GM19372 (cell line): ENCODE results near the gene CLIC4.
"Not testable (repeated sequence)": the region's sequence is repeated elsewhere in the genome, so short reads cannot be mapped to it uniquely, and the experiment has no call there.

Experiments used
- ATAC-seq: cut with Tn5 transposase; IDR thresholded peaks from one replicate; pipeline ENCODE4 v1.9.1; 2021; ENCODE audit warnings: mild to moderate bottlenecking, low read depth, moderate library complexity; ENCODE audit not compliant: unreplicated experiment

CLIC4 gene

DNA sequence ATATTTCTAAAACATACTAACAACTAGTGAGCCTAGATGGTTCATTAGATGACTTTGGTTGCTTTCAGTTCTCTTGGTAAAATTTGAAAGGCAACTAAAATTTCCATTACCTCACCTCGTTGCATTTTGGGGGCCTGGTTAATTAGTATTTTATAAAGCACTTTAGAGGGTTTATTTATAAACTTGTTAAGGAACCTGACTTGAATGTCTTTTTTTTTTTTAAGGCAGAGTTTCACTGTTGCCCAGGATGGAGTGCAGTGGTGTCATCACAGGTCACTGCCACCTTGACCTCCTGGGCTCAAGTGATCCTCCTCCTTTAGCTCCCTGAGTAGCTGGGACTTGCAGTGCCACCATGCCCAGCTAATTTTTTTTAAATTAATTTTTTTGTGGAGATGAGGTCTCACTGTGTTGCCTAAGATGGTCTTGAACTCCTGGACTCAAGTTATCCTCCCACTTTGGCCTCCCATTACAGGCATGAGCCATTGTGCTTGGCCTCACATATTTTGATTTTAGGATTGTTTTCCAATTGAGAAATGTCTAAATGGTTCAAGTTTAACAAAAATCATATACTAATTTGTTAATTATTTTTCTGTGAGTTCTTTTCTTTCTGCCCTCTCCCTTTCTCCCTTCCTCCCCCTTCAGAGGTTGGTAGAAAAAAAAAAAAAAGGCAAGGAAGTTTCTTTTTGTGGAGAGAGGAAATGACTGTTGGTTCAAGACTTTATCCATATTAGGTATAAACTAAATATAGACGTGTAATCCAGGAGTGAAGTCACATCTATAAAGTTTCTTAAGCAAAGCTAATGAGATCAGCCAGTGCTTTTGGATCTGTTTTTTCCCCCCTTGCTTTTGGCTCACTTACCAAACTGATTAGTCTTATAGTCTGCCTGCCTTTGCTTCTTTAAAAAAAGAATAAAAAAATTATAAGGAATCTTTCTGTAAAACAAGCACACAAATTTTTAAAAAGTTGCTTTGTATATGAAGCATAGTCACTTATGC lies 24.7 kb downstream of the CLIC4 start:
- ATAC-seq: no peak

GRCh38 chr1:24770881-24771280 lies 25.6 kb downstream of the CLIC4 start:
- no peak for ATAC-seq

GRCh38 chr1:24771574-24771973 lies 26.3 kb downstream of the CLIC4 start:
- ATAC-seq: no peak

GRCh38 chr1:24773618-24774017 lies 28.4 kb downstream of the CLIC4 start:
- ATAC-seq: no peak

DNA sequence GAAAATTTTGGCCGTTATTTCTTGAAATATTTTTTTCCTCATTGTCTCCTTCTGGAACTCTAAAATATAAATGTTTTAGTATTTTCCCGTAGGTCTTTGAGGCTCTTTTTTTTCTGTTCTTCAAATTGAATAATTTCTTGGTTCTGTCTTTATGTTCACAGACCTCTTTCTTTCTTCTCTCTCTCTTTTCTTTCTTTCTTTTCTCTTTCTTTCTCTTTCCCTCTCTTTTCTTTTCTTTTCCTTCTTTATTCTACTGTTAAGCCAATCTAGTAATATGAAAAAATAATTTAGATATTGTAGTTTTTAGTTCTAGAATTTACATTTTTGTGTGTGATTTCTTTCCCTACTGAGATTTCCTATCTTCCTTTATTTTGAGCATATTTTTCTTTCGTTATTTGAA lies 30.1 kb downstream of the CLIC4 start:
- ATAC-seq: no peak

- ATAC-seq: no peak
Observed at GRCh38 chr1:24775916-24776315, 30.7 kb downstream of the CLIC4 start.

DNA sequence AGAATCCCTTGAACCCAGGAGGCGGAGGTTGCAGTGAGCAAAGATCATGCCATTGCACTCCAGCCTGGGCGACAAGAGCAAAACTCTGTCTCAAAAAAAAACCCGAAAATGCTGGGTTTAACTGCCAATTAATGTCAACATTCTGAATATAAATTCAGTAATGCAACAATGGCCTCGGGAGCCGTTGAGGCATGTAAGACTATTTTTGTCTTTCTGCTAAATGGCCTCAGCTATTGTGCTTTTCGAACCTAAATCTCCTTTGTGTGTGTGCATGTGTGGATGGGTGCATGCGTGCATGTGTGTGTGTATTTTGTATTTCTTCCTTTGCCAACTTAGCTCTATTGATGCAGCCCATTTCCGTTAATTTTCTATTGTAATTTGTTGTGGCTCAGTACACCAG lies 31.6 kb downstream of the CLIC4 start:
- no peak for ATAC-seq

- ATAC-seq: no peak
Observed at GRCh38 chr1:24778141-24778540, 32.9 kb downstream of the CLIC4 start.

DNA sequence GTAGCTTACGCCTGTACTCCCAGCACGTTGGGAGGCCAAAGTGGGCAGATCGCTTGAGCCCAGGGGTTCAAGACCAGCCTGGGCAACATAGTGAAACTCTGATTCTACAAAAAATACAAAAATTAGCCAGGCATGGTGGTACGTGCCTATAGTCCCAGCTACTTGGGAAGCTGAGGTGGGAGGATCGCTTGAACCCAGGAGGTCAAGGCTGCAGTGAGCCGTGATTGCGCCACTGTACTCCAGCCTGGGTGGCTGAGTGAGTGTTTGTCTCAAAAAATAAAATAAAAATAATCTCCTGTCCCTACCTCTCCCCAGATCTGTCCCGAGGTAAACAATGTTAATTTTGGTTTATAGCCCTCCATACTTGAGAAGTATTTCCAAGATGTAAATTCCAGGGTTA lies 34.0 kb downstream of the CLIC4 start:
- not testable (repeated sequence) for ATAC-seq

DNA sequence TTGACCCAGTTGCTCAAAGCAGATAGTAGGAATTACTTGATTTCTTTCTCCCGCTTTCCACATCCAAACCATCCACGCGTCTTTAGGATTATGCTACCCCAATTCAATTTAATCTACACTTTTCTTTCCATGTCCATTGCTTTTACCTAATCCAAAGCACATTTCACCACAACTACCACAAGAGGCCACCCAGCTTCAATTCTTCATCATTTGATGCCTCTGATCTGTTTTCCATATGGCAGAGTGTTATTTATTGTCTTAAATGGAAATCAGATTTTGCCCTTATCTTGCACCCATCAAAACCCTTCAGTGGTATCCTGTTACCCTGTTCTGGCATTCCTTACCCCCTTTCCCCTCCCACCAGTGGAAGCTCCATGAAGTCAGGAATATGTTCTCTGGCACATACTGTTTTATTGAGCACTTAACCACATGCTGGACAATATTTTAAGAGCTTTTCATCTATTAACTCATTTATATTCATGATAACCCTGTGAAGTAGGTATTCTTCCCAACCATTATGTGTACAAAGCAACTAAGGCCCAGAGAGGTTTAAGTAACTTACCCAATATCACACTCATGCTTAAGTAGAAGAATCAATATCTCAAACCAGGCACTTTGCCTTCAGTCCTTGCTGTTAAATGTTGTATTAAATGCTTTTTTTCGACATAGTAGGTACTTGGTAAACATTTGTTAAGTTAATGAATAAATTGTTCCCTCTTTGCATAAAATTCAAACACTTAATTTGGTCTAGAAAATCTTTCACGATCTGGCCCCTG lies 34.6 kb downstream of the CLIC4 start:
- no peak for ATAC-seq

DNA sequence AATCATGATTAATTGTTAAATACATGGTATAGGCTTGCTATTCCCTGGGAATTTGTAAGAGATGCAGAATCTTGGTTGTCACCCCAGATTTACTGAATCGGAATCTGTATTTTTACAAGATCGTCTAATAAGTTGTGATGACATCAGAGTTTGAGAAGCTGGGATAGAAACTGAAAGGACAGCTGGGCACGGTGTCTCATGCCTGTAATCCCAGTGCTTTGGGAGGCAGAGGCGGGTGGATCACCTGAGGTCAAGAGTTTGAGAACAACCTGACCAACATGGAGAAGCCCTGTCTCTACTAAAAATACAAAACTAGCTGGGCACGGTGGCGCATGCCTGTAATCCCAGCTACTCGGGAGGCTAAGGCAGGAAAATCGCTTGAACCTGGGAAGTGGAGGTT lies 35.4 kb downstream of the CLIC4 start:
- not testable (repeated sequence) for ATAC-seq

DNA sequence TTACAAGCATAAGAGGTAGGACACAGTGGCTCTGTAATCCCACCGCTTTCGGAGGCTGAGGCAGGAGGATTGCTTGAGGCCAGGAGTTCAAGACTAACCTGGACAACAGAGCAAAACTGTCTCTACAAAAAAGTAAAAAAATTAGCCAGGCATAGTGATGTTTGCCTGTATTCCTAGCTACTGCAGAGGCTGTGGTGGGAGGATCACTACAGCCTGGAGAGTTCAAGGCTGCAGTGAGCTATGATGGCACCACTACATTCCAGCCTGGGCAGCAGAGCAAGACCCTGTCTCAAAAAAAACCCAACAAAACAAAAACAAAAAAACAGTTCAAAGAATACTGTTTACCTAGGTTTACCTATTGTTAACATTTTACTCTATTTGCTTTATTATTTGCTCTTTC lies 37.4 kb downstream of the CLIC4 start:
- no peak for ATAC-seq

DNA sequence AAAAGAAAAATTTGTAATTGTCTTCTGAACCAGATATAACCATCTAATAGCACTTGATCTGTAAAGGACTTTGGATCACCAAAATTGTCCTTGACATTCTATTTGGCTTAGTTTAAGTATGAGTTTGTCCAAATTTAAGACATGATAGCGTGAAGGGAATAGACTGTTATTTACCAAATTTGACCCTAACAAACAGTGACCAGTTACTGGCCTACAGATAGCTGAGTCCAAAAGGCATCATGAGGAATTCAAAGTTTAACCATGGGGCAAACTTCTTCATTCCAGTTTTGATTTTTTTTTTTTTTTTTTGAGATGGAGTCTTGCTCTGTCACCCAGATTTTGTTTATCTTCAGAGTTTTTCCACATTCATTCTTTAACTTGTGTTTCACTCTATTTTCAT lies 38.5 kb downstream of the CLIC4 start:
- ATAC-seq: no peak

DNA sequence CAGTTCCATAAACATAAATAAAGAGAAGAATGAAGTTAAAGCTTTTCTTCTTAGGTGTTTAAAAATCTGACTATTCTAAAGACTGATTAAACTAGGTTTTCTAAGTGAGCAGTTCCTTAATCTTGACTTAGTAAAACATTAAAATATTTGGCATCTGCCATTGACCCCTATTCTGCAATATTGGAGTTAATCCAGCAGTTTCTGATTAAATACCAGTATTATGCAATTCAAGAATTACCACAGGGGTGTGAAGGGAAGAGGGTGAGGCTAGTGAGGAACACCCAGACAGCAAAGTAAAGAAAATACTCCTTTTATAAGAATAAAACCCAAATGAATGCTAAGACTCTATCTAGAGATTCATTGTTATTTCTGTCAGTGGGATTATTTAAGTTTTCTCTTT lies 40.9 kb downstream of the CLIC4 start:
- ATAC-seq: no peak

DNA sequence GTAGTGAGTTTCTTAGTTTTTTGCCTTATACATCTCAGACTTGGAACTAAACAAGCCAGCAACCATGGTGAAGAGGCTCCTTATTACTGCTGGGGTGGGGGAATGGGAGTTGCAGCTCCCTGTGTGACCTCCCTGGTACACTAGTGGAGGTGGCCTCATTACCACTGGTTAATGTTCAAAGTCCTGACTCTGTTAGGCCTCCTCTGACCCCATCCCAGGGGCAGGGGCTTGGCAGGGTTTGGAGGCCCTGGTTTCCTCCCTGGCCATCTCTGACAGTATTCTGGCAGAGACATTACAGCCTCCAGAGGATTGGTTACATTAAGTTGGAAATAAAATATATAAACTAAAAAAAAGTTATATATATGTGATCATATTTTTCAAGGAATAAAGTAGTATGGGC lies 45.2 kb downstream of the CLIC4 start:
- ATAC-seq: no peak

GRCh38 chr1:24793447-24794129 lies 48.3 kb downstream of the CLIC4 start:
- ATAC-seq: no peak

- ATAC-seq: not testable (repeated sequence)
Observed at GRCh38 chr1:24794130-24794502, 48.9 kb downstream of the CLIC4 start.

DNA sequence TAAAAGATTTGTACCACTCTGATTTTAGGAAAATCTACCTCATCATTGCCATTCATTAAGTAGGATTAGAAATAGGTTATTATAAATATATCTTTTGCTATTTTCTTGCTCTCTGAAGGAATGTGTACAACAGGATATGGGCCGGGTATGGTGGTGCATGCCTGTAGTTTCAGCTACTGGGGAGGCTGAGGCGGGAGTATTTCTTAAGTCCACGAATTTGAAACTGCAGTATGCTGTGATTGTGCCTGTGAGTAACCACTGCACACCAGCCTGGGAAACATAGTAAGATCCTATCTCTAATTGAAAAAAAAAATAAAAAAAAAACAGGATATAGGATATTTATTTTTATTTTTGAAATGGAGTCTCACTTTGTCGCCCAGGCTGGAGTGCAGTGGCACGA lies 50.0 kb downstream of the CLIC4 start:
- no peak for ATAC-seq

DNA sequence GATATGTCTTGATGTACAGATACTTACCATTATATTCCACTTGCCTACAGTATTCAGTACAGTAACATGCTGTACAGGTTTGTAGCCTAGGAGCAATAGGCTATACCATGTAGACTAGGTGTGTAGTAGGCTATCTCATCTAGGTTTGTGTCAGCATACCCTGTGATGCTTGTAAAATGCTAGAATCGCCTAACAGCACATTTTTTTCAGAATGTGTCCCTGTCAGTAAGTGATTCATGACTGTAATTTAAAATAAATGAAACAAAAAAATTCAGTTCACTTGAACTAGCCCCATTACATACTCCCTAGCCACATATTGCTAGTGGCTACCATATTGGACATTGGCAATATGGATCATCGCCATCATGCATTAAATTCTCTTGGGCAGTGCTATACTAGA lies 51.3 kb downstream of the CLIC4 start:
- ATAC-seq: no peak

- ATAC-seq: not testable (repeated sequence)
Observed at GRCh38 chr1:24799242-24799641, 54.0 kb downstream of the CLIC4 start.

- no peak for ATAC-seq
Observed at GRCh38 chr1:24801176-24801575, 55.9 kb downstream of the CLIC4 start.
